Measurements from ENCODE around the gene DPCD.
"Not testable (repeated sequence)": the region's sequence is repeated elsewhere in the genome, so short reads cannot be mapped to it uniquely, and the experiment has no call there.

Gene DPCD

DNA sequence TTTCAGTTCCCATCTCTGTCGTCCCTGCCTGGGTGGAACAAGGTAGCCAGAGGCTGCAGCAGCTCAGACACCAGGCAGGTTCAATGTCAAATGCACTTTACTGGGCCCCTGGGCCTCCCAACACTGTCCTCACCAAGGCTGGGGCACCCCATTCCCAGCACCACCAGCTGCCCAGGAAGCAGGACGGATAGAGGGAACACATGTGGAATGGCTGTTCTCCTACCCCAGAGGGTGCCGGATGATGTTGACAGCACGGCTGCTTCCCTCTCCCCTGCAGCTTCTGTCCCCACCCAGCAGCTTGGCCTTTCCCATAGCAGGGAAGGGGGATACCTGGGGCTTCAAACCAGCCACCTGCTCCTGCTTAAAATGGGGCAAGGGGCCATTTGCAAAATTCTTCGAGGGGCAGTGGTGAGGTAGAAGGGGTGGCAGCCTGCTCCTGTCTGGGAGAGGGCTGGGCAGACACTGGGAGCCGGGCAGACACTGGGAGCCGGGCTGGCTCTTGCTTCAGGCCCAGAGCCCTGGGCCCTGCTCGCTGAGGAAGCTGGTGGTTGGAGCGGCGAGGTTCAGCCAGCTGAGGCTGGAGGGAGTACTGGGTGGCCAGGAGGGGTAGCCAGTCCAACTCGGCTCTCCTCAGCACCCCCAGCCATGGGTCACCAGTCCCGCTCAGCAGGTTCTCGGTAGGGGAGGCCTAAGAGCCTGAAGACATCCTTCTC lies 9.2 kb upstream of the DPCD start:
- Histone ChIP-seq H3K27ac (no peak overlapping the region), H3K4me3 (no peak overlapping the region)

DNA sequence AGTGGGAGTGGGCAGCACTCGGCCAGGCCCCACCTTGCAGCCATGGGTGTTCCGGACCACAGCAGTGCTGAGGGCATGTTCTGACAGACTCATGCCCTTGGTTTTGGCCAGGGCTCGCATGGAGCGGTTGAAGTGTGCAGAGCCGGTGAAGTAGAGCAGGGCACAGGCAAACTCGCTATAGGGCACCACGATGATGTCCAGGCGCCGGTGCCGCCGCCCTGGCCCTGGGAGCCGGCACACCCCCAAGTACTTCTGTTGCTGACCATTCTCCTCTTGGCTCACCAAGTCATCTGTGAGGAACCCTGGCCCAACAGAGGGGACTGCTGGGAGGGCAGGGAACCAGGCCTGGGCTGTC lies 8.6 kb upstream of the DPCD start:
- Histone ChIP-seq H3K27ac (no peak overlapping the region), H3K4me3 (no peak overlapping the region)

- Histone ChIP-seq H3K27ac (no peak overlapping the region), H3K4me3 (no peak overlapping the region)
Observed at GRCh38 chr10:101580486-101581399, 7.4 kb upstream of the DPCD start.

DNA sequence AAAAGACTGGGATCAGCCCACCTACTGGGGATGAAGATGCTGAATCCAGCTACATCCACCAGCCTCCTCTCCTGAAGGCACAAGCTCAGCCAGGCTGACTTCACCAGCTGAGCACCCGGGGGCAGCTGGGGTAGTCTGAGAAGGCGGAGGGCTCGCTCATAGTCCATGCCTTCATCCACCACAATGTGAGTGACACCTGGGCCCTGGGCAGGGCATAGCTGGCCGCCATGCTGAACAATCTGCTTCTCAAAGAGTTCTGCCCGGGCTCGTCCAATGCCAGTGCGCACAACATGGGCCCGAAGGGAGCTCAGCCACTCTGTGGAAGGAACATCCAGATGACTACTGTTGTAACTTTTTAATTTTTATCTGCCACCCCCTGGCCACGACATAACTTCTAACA lies 2.3 kb upstream of the DPCD start:
- no peak overlapping the region for H3K4me3 ChIP-seq
- H3K27ac ChIP-seq, result no peak overlapping the region

GRCh38 chr10:101588879-101589278 lies 758 bp downstream of the DPCD start:
- Histone ChIP-seq H3K4me3 (peak overlapping the region; percentile 74 to 99 (median 89)), H3K27ac (peak overlapping the region in 1 of 21 experiments; percentile 80)

DNA sequence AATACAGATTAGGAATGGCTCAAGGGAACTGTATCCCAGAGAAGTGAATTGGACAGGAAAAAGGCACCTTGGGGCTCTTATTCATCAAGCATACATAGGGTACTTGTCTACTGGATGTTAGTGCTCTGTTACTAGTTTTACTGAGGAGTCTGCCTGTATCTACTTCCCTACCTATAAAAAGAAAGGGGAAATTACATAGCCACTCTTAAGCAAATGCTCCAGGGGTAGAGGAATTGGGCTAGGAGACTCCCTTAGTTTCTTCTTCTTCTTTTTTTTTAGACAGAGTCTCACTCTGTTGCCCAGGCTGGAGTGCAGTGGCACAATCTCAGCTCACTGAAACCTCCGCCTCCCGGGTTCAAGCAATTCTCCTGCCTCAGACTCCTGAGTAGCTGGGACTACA lies 5.2 kb downstream of the DPCD start:
- H3K27ac ChIP-seq, H3K4me3 ChIP-seq: not testable (repeated sequence)

DNA sequence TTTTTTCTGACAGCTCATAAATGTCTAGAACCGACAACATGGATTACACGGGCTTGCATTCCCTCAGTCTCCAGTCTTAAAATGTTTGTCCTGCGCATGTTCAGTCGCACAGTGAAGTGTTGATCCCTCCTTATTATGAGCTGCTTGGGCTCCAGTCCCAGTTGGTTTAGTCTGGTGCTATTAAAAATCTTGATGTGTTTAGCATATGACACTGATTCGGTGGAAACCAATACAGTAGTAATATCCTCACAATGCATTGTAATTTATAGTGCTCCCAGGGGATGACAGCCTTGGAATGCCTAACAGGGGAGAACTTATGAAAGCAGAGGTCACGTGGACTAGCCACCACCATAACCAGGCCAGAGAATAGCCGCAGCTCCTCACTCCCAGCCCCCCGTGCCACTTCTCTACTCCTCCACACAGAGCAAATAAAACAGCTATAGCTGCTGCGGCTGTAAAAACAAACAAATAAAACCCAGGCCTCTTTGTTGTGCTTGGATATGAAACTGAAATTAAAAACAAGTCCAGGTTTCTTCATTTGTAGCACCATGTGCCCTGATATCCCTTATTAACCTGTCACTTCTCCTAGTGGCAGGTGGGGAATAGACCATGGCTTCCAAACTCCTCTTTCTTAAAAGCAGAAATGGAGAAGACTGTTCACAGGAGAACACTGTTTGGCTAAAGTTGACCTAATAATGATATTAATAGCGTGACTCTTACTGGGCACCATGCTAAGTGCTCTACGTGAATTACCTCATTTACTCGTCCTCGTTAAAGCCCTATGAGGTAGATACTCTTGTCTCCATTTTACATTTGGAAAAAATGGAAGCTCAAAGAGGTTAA lies 7.7 kb downstream of the DPCD start:
- Histone ChIP-seq H3K27ac (no peak overlapping the region), H3K4me3 (no peak overlapping the region)

DNA sequence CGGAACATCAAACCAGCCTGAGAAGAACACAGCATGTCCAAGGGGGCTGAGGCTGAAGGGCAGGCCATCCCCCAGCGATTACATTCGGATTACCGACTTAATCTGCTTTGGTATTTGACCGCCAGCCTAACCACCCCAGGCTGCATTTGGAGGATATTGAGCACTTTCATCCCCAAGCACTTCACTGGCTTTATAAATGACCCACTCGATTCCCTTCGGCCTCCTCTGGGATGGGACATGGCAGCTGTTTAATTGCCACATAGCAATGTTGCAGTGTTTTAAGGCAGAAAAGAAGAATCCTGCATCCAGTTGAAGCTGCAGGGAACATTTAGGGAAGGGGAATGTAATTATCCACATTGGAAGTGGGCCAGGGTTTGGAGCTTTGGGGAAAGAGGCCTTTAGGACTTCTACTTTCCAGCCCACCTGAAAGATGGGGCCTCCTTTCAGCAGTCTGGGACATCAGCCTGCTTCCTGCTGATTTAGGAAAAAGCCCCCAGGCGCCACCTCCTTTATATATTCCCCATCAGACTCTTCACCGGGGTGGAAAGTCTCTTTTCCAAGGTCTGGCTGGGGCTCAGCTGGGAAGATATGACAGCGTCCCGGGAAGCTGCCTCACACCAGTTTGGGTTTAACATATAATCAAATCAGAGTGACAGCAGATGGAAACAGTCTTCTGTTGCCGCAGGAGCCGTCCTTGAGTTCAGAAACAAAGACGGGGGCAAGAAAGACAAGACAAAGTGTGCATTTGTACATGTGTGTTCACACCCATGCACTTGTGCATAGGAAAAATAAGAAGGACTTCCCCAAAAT lies 9.2 kb downstream of the DPCD start:
- H3K27ac ChIP-seq, result no peak overlapping the region
- no peak overlapping the region for H3K4me3 ChIP-seq

DNA sequence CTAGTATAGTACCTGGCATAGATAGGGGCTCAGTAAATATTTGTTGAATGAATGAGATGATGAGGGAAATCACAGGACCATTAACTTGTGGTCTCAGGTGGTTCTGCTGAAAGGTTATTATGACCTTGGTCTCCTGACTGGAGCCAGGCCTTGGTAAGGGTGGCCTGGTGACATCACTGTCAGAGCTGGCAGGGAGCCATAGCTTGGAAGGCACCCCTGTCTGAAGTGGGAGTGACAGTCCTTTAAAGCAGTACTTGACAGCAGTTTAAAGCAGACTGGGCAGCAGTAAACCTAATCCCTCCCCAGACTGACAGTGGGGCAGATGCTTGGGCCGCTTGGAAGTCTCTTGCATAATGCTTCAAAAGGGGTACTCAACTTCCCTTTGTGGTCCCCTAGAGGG lies 13.4 kb downstream of the DPCD start:
- Histone ChIP-seq H3K27ac (no peak overlapping the region), H3K4me3 (no peak overlapping the region)

GRCh38 chr10:101602761-101603398 lies 14.8 kb downstream of the DPCD start:
- H3K4me3 ChIP-seq, result no peak overlapping the region
- no peak overlapping the region for H3K27ac ChIP-seq

- H3K4me3 ChIP-seq, result no peak overlapping the region
- H3K27ac ChIP-seq, result no peak overlapping the region
Observed at GRCh38 chr10:101607124-101607523, 19.0 kb downstream of the DPCD start.

DNA sequence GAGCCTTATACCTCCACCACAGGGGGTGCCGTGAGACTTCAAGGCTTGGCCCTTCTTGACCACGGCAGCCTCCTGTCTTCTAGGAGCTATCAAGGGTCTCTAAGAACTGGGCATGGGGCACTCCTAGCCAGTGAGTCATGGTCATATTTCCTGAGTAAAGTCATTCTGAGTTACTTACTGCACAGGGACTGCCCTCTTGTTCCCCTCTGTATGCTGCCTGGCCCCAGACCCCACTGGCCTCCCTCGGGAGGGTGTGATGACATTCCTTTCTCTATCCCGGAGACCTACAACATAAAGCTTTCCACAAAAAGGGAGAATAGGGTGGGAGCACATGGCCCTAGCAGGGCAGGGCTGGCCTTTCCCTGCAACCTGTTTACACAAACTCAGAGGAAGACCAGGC lies 21.4 kb downstream of the DPCD start:
- no peak overlapping the region for H3K4me3 ChIP-seq
- H3K27ac ChIP-seq, result no peak overlapping the region

DNA sequence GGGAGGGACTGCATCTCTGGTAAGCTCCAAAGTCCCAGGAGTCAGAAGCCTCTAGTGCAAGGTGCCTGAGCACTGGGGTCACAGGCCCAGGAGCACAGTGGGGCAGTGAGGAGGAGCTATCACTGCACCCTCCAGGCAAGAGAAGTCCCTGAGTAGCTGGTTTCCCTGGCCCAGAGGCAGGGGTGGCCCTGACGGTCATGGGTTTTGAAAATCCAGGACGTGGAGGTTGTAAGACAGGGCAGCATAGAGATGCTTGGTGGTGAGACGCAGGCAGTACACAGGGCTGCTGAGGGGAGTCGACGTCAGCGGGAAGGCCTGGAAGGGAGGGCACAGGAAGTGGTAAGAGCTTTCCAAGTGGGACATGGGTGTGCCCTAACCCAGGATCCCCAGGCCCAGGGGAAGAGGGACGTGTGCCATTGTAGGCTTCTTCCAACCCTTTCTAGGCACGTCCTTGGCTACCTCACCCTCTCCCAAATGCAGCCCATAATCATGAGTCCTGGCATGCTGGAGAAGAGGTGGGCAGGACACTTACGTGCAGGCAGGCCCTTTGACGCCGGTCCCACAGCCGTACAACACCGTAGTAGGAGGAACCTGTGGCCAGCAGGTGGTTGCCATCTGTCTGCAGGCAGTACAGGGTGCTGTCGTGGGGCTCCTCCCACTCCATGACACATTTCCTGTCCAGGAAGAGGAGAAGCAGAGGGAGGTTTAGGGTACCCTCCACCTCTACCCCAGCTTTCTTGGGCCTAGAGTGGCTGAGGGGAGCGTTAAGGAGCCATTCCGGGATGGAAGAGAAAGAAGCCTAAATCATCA lies 23.2 kb downstream of the DPCD start:
- H3K4me3 ChIP-seq, result no peak overlapping the region
- peak overlapping the region in 2 of 21 experiments; percentile 4 to 42 for H3K27ac ChIP-seq

DNA sequence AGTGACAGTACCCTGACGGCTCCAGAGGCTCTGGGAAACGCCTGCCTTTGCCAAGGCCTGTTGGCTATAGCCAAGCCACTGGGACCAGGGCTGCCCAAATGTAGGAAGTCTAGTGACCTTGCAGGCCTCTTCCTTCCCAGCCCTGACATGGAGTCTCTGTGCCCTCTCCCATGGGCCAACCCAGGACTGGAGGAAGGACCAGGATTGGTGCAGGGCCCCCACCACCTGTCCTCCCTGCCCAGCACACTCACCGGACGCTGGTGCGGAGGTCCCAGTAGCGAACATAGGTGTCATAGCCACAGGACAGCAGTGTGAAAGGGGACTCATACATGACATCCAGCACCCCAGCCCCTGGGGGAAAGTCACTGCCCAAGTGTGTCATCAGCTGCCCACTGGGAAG lies 24.0 kb downstream of the DPCD start:
- Histone ChIP-seq H3K4me3 (no peak overlapping the region), H3K27ac (peak overlapping the region in 2 of 21 experiments; percentile 4 to 42)

- Histone ChIP-seq H3K4me3 (no peak overlapping the region), H3K27ac (no peak overlapping the region)
Observed at GRCh38 chr10:101612872-101613271, 24.8 kb downstream of the DPCD start.

GRCh38 chr10:101613646-101614045 lies 25.5 kb downstream of the DPCD start:
- no peak overlapping the region for H3K4me3 ChIP-seq
- peak overlapping the region in 1 of 21 experiments; percentile 37 for H3K27ac ChIP-seq

- Histone ChIP-seq H3K4me3 (no peak overlapping the region), H3K27ac (no peak overlapping the region)
Observed at GRCh38 chr10:101614663-101615524, 26.8 kb downstream of the DPCD start.
